HuH-7 (cell line): ENCODE data around the gene IRF2BP2.

Experiments used
- DNase-seq: peaks from one replicate; pipeline ENCODE4 v3.0.0; 2011; ENCODE audit warnings: low spot score

The IRF2BP2 gene

GRCh38 chr1:234583755-234584419 lies 26.1 kb downstream of the IRF2BP2 start:
- DNase-seq = no peak

GRCh38 chr1:234582681-234583301 lies 27.2 kb downstream of the IRF2BP2 start:
- DNase-seq = no peak

- DNase-seq = no peak
Observed at GRCh38 chr1:234582186-234582585, 27.8 kb downstream of the IRF2BP2 start.

- DNase-seq = no peak
Observed at GRCh38 chr1:234581063-234581714, 28.8 kb downstream of the IRF2BP2 start.

- peak; percentile 65 for DNase-seq
Observed at GRCh38 chr1:234579967-234580366, 30.0 kb downstream of the IRF2BP2 start.

GRCh38 chr1:234578735-234579134 lies 31.2 kb downstream of the IRF2BP2 start:
- no peak for DNase-seq

GRCh38 chr1:234578087-234578486 lies 31.9 kb downstream of the IRF2BP2 start:
- DNase-seq = no peak

GRCh38 chr1:234573711-234574299 lies 36.2 kb downstream of the IRF2BP2 start:
- DNase-seq = no peak

- no peak for DNase-seq
Observed at GRCh38 chr1:234572966-234573365, 37.0 kb downstream of the IRF2BP2 start.

GRCh38 chr1:234571702-234572101 lies 38.3 kb downstream of the IRF2BP2 start:
- DNase-seq = no peak

- DNase-seq = no peak
Observed at GRCh38 chr1:234570329-234571120, 39.5 kb downstream of the IRF2BP2 start.

- DNase-seq = no peak
Observed at GRCh38 chr1:234568345-234568744, 41.6 kb downstream of the IRF2BP2 start.

- DNase-seq = no peak
Observed at GRCh38 chr1:234565132-234565531, 44.8 kb downstream of the IRF2BP2 start.

GRCh38 chr1:234564035-234565029 lies 45.6 kb downstream of the IRF2BP2 start:
- peak; percentile 36 for DNase-seq

- DNase-seq = no peak
Observed at GRCh38 chr1:234562334-234562733, 47.6 kb downstream of the IRF2BP2 start.

GRCh38 chr1:234561319-234561718 lies 48.7 kb downstream of the IRF2BP2 start:
- DNase-seq = peak; percentile 48

- no peak for DNase-seq
Observed at GRCh38 chr1:234559902-234560676, 49.9 kb downstream of the IRF2BP2 start.

GRCh38 chr1:234559152-234559901 lies 50.7 kb downstream of the IRF2BP2 start:
- DNase-seq = no peak

GRCh38 chr1:234558330-234558836 lies 51.6 kb downstream of the IRF2BP2 start:
- no peak for DNase-seq
